Measurements from ENCODE around the gene SFSWAP.
"Not testable (repeated sequence)": the region's sequence is repeated elsewhere in the genome, so short reads cannot be mapped to it uniquely, and the experiment has no call there.

SFSWAP gene

DNA sequence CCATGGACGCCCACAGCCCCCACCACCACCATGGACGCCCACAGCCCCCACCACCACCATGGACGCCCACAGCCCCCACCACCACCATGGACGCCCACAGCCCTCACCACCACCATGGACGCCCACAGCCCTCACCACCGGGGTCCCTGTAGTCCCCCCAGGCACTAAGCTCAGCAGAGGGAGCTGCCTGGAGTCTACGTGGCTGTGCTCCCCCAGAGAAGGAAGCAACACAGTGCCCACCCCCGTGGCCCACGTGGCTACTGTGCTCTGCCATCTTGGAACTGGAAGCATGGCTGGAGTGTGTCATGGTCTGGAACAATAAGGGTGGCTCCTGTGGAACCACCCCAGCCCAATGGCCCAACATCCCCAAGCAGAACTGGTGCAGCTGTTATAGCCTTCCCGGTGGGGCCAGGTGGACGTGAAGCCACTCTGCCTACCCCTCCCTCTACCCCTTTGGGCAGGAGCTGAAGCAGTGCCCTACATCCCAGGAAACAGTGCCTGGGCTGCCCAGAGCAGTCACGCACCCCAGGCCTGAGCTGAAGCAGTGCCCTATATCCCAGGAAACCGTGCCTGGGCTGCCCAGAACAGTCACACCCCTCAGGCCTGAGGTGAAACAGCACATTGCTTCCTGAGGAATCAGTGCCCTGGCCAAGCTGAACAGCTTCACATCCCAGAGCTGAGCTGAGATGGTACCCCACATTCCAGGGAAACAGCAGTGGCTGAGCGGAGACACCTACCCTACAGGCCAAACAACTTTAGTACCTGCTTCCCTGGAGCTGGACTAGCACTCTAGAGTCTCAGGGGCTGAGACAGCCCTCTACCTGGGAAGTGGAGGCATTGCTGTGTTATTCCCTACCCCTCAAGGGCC, 9.0 kb upstream of the SFSWAP start:
- no peak for DNase-seq (ENCODE audit: extremely low read depth, insufficient read length)
- TF ChIP-seq, protein P1, sequence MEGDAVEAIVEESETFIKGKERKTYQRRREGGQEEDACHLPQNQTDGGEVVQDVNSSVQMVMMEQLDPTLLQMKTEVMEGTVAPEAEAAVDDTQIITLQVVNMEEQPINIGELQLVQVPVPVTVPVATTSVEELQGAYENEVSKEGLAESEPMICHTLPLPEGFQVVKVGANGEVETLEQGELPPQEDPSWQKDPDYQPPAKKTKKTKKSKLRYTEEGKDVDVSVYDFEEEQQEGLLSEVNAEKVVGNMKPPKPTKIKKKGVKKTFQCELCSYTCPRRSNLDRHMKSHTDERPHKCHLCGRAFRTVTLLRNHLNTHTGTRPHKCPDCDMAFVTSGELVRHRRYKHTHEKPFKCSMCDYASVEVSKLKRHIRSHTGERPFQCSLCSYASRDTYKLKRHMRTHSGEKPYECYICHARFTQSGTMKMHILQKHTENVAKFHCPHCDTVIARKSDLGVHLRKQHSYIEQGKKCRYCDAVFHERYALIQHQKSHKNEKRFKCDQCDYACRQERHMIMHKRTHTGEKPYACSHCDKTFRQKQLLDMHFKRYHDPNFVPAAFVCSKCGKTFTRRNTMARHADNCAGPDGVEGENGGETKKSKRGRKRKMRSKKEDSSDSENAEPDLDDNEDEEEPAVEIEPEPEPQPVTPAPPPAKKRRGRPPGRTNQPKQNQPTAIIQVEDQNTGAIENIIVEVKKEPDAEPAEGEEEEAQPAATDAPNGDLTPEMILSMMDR (IDR thresholded peaks at IDR 0.05; ENCODE audit: insufficient read depth, low read length, poor library complexity, severe bottlenecking), result no peak
- H3K27me3 ChIP-seq (replicated peaks; ENCODE audit: control insufficient read depth, insufficient read depth, low read length), result no peaks in the 10 kb centered on the region
- no peaks in the 10 kb centered on the region for H3K36me3 ChIP-seq (ENCODE audit: control insufficient read depth, insufficient read depth, low read length)
- no peak overlapping the region for H3K4me3 ChIP-seq (replicated peaks; ENCODE audit: low read depth, low read length)

DNA sequence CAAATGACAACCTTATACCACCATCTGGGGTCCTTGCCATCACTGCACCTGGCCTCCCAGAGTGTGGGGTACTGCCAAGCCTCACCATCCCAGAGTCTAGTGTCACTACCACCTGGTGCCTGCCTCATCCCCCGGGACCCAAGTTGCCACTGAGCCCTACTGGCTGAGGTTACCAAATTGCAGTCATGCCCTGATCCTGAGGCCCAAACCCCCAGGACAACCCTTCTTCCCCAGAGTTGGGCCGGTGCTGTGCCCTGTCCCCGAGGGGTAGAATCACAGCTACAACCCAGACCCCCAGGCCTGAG, 8.4 kb upstream of the SFSWAP start:
- DNase-seq (ENCODE audit: extremely low read depth, insufficient read length), result no peak
- TF ChIP-seq, protein P1 (IDR thresholded peaks at IDR 0.05; ENCODE audit: insufficient read depth, low read length, poor library complexity, severe bottlenecking), result no peak
- H3K36me3 ChIP-seq (ENCODE audit: control insufficient read depth, insufficient read depth, low read length), result no peaks in the 10 kb centered on the region
- no peak overlapping the region for H3K4me3 ChIP-seq (replicated peaks; ENCODE audit: low read depth, low read length)
- no peaks in the 10 kb centered on the region for H3K27me3 ChIP-seq (replicated peaks; ENCODE audit: control insufficient read depth, insufficient read depth, low read length)

DNA sequence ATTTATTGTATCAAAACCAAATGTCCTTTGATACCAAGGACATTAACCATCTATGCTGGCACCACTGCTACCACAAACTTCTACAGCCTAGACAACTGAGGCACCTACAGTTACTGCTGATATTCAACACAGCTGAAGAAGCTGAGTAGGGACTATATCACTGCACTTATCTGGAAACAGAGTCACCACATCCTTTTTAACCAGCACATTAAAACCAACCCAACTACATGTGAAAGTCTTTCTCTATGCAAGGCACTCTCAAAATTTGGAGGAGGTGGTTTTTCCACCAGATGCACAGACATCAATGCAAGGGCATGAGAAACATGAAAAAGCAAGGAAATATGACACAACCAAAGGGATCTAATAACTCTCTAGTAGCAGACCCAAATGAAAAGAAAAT, 7.7 kb upstream of the SFSWAP start:
- TF ChIP-seq, protein P1 (IDR thresholded peaks at IDR 0.05; ENCODE audit: insufficient read depth, low read length, poor library complexity, severe bottlenecking), result no peak
- H3K4me3 ChIP-seq (replicated peaks; ENCODE audit: low read depth, low read length), result no peak overlapping the region
- H3K27me3 ChIP-seq (replicated peaks; ENCODE audit: control insufficient read depth, insufficient read depth, low read length), result no peaks in the 10 kb centered on the region
- H3K36me3 ChIP-seq (ENCODE audit: control insufficient read depth, insufficient read depth, low read length), result no peaks in the 10 kb centered on the region
- DNase-seq (ENCODE audit: extremely low read depth, insufficient read length), result no peak

DNA sequence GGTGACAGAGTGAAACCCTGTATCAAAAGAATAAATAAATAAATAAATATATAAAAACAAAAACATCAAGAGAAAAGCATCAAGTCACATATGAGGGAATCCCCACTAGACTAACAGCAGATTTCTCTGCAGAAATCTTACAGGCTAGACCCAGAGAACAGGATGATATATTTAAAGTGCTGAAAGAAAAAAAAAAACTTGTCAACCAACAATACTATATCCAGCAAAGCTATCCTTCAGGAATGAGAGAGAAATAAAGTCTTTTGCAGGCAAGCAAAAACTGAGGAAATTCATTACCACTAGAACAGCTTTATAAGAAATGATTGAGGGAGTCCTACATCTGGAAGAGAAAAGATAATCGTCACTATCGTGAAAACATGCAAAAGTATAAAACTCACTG, 6.4 kb upstream of the SFSWAP start:
- no peaks in the 10 kb centered on the region for H3K36me3 ChIP-seq (ENCODE audit: control insufficient read depth, insufficient read depth, low read length)
- TF ChIP-seq, protein P1 (IDR thresholded peaks at IDR 0.05; ENCODE audit: insufficient read depth, low read length, poor library complexity, severe bottlenecking), result no peak
- H3K27me3 ChIP-seq (replicated peaks; ENCODE audit: control insufficient read depth, insufficient read depth, low read length), result no peaks in the 10 kb centered on the region
- H3K4me3 ChIP-seq (replicated peaks; ENCODE audit: low read depth, low read length), result no peak overlapping the region
- DNase-seq (ENCODE audit: extremely low read depth, insufficient read length), result no peak

DNA sequence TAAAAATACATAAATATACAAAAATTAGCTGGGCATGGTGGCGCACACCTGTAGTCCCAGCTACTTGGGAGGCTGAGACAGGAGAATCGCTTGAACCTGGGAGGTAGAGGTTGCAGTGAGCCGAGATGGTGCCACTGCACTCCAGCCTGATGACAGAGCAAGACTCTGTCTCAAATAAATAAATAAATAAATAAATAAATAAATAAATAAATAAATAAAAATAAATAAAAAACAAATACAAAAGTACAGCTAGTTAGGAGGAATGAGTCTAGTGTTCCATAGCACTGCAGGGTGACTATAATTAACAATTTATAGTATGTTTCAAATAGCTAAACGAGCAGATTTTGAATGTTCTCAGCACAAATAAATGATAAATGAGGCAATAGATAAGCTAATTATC, 4.2 kb upstream of the SFSWAP start:
- not testable (repeated sequence) for H3K27me3 ChIP-seq (replicated peaks; ENCODE audit: control insufficient read depth, insufficient read depth, low read length)

DNA sequence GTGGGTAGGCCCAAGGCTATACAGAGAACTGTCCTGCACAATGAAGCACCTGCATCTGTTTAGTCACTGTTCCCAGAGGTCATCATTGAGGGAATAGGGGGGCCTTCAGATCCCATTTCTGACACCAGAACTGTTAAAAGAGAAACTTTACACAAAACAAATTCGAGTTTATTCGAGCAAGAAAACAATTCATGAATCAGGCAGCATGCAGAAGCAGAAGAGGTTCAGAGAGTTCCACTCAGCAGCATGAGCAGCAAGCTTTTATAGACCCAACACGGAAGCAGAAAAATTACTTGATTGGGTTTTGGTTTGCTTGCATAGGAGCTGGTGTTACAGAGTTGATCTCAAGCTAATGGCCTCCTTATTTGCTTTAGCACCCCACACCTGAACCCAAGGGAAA, 1.7 kb upstream of the SFSWAP start:
- no peak for DNase-seq (ENCODE audit: extremely low read depth, insufficient read length)
- H3K27me3 ChIP-seq (replicated peaks; ENCODE audit: control insufficient read depth, insufficient read depth, low read length), result no peaks in the 10 kb centered on the region
- peaks cover 2% of the 10 kb centered on the region for H3K36me3 ChIP-seq (ENCODE audit: control insufficient read depth, insufficient read depth, low read length)
- TF ChIP-seq, protein P1 (IDR thresholded peaks at IDR 0.05; ENCODE audit: insufficient read depth, low read length, poor library complexity, severe bottlenecking), result no peak
- no peak overlapping the region for H3K4me3 ChIP-seq (replicated peaks; ENCODE audit: low read depth, low read length)

More for the DNA sequence above, 4.2 kb upstream of the SFSWAP start:
- not testable (repeated sequence) for DNase-seq (ENCODE audit: extremely low read depth, insufficient read length); H3K36me3 ChIP-seq (ENCODE audit: control insufficient read depth, insufficient read depth, low read length); H3K4me3 ChIP-seq (replicated peaks; ENCODE audit: low read depth, low read length)

All from GM06990 (cell line).